Measurements from ENCODE around the gene XIST. TPM values are rescaled to one million over a fixed set of nuclear protein-coding genes. Genes with fewer than 3 reads are reported as not detected.

XIST gene
- total RNA-seq, 4 donors from 2014 or later, result 0.19 to 99.0 (median 47.2) TPM; not detected in 1

- no peak for TF ChIP-seq POLR2A (IDR thresholded peaks at IDR 0.05)
- TF ChIP-seq, protein P1, sequence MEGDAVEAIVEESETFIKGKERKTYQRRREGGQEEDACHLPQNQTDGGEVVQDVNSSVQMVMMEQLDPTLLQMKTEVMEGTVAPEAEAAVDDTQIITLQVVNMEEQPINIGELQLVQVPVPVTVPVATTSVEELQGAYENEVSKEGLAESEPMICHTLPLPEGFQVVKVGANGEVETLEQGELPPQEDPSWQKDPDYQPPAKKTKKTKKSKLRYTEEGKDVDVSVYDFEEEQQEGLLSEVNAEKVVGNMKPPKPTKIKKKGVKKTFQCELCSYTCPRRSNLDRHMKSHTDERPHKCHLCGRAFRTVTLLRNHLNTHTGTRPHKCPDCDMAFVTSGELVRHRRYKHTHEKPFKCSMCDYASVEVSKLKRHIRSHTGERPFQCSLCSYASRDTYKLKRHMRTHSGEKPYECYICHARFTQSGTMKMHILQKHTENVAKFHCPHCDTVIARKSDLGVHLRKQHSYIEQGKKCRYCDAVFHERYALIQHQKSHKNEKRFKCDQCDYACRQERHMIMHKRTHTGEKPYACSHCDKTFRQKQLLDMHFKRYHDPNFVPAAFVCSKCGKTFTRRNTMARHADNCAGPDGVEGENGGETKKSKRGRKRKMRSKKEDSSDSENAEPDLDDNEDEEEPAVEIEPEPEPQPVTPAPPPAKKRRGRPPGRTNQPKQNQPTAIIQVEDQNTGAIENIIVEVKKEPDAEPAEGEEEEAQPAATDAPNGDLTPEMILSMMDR (IDR thresholded peaks at IDR 0.05), result peak; percentile 59 to 78 (median 75)
- 0% methylated on average over 1 to 2 of the region's 2 CpGs for WGBS, 2 donors
- no peaks in the 10 kb centered on the region for H3K36me3 ChIP-seq
- no peaks in the 10 kb centered on the region for H3K9me3 ChIP-seq
- DNase-seq, result no peak
- no peaks in the 10 kb centered on the region for H3K27me3 ChIP-seq
- no peak overlapping the region for H3K27ac ChIP-seq
- H3K4me1 ChIP-seq, result no peaks in the 10 kb centered on the region
- no peak overlapping the region for H3K4me3 ChIP-seq
- intact Hi-C loops (cut with DNase I), result loop anchor here (5.0 to 10.0 kb wide), 3 partner anchors 162 to 489 kb away; no protein-coding TSS in a partner anchor
Observed at GRCh38 chrX:73855546-73855945, 3.0 kb upstream of the XIST start.

GRCh38 chrX:73852022-73852421, 492 bp downstream of the XIST start:
- no peaks in the 10 kb centered on the region for H3K36me3 ChIP-seq
- WGBS, 2 donors, result 41 to 96% methylated on average over 18 to 19 of the region's 19 CpGs
- H3K27me3 ChIP-seq, result no peaks in the 10 kb centered on the region
- H3K4me1 ChIP-seq, result peaks cover 0 to 10% (median 4%) of the 10 kb centered on the region in 3 donors
- intact Hi-C loops (cut with DNase I), result loop anchor here (10.0 kb wide), 1 partner anchor 493 kb away; no protein-coding TSS in a partner anchor
- H3K9me3 ChIP-seq, result no peaks in the 10 kb centered on the region
- H3K4me3 ChIP-seq, result peak overlapping the region in 2 of 4 donors; percentile 67 to 70
- no peak for TF ChIP-seq POLR2A (IDR thresholded peaks at IDR 0.05)
- TF ChIP-seq, protein P1 (IDR thresholded peaks at IDR 0.05), result no peak
- no peak for DNase-seq
- peak overlapping the region in 2 of 4 donors; percentile 89 to 90 for H3K27ac ChIP-seq

- Histone ChIP-seq H3K27ac (peak overlapping the region in 2 of 4 donors; percentile 89 to 90), H3K9me3 (no peaks in the 10 kb centered on the region), H3K27me3 (no peaks in the 10 kb centered on the region), H3K36me3 (no peaks in the 10 kb centered on the region), H3K4me3 (peak overlapping the region in 2 of 4 donors; percentile 67 to 70), H3K4me1 (peaks cover 0 to 13% (median 4%) of the 10 kb centered on the region in 3 donors)
- peak; percentile 61 for DNase-seq
- 48 to 97% methylated on average over 21 to 25 of the region's 33 CpGs for WGBS, 2 donors
- intact Hi-C loops (cut with DNase I), result loop anchor here (10.0 kb wide), 1 partner anchor 493 kb away; no protein-coding TSS in a partner anchor
- TF ChIP-seq, protein P1 (IDR thresholded peaks at IDR 0.05), result no peak
- TF ChIP-seq POLR2A (IDR thresholded peaks at IDR 0.05), result no peak
Observed at GRCh38 chrX:73851014-73852009, 1.2 kb downstream of the XIST start.

DNA sequence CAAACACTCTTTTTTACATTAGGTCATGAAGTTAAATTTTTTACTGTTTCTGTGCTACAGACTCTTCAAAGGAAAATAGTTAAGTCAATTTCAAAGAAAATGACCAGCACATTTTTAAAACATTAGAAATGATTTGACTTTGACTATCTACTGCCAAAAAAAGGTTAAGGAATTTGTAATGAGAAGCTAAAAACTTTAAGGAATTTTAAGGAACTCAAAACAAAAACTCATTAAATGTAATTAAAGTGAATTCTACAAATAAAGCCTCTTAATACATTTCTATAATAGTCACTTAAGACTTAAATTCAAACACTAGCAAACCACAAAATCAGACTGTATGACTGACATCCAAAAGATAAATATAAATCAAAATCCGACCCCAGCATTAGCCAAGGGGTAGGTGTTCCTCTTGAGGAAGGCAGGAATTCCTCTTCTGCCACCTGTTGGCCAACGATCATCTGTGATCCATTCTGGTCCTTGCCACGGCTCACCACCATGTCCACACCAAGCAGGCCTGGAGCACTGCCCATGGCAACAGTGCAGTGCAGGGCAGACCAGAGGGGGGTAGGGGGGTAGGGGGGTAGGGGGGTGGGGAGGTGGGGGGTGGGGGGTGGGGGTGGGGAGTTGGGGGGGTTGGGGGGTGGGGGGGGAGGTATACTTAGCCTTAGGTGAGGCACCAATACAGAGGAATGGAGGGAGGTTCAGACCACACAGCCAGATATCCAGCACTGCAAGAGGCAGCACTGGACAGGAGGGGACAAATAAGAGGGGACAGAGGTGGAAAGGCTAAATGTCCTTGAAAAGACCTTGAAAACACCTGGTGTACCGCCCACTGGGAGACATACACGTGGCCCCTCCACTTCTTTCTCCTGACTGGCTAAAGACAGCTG, 2.1 kb downstream of the XIST start:
- Histone ChIP-seq H3K27me3 (no peaks in the 10 kb centered on the region), H3K9me3 (no peaks in the 10 kb centered on the region), H3K4me1 (peaks cover 0 to 19% (median 4%) of the 10 kb centered on the region in 3 donors), H3K4me3 (peak overlapping the region in 2 of 4 donors; percentile 67 to 70), H3K36me3 (no peaks in the 10 kb centered on the region), H3K27ac (peak overlapping the region in 2 of 4 donors; percentile 65 to 73)
- TF ChIP-seq, protein P1 (IDR thresholded peaks at IDR 0.05), result peak in 1 of 6 experiments; percentile 9
- no peak for TF ChIP-seq POLR2A (IDR thresholded peaks at IDR 0.05)
- no peak for DNase-seq
- 21 to 57% methylated on average over 3 of the region's 5 CpGs for WGBS, 2 donors
- intact Hi-C loops (cut with DNase I), result loop anchor here (10.0 kb wide), 1 partner anchor 494 kb away; no protein-coding TSS in a partner anchor

Data from esophagus squamous epithelium (tissue), 5 donors.